Jurkat, Clone E6-1 (cell line): ENCODE results near the gene AKAP6.
"Not testable (repeated sequence)": the region's sequence is repeated elsewhere in the genome, so short reads cannot be mapped to it uniquely, and the experiment has no call there.

Experiments used
- DNase-seq: peaks from one replicate; pipeline ENCODE4 v3.0.0-alpha.2; 2011; ENCODE audit warnings: low read depth, low spot score
- H3K4me3 ChIP-seq: 2 replicates; pipeline ENCODE4 v1.5.1; 2011; ENCODE audit warnings: mild to moderate bottlenecking, low read length, control low read depth, moderate library complexity

Gene AKAP6

GRCh38 chr14:32545506-32546210 is 216.6 kb downstream of the AKAP6 start:
- DNase-seq: no peak

GRCh38 chr14:32546246-32546645 is 217.1 kb downstream of the AKAP6 start:
- no peak overlapping the region for H3K4me3 ChIP-seq
- no peak for DNase-seq

More at GRCh38 chr14:32545506-32546210, 216.6 kb downstream of the AKAP6 start:
- H3K4me3 ChIP-seq: no peak overlapping the region

- no peak overlapping the region for H3K4me3 ChIP-seq
- DNase-seq: no peak
These were observed 223.7 kb downstream of the AKAP6 start for GRCh38 chr14:32552766-32553165.

- DNase-seq: no peak
- H3K4me3 ChIP-seq: no peak overlapping the region
These were observed 229.9 kb downstream of the AKAP6 start for GRCh38 chr14:32559048-32559447.

GRCh38 chr14:32559590-32559989 is 230.5 kb downstream of the AKAP6 start:
- no peak overlapping the region for H3K4me3 ChIP-seq
- no peak for DNase-seq

- H3K4me3 ChIP-seq: no peak overlapping the region
- DNase-seq: peak; percentile 57
These were observed 231.2 kb downstream of the AKAP6 start for GRCh38 chr14:32560209-32560857.

GRCh38 chr14:32561520-32561919 is 232.4 kb downstream of the AKAP6 start:
- no peak for DNase-seq
- no peak overlapping the region for H3K4me3 ChIP-seq

- peak; percentile 71 for DNase-seq
- H3K4me3 ChIP-seq: no peak overlapping the region; the same call in 1 of the 2 replicates
These were observed 235.5 kb downstream of the AKAP6 start for GRCh38 chr14:32564596-32564995.

- H3K4me3 ChIP-seq: no peak overlapping the region
- DNase-seq: no peak
These were observed 236.2 kb downstream of the AKAP6 start for GRCh38 chr14:32565256-32565655.

GRCh38 chr14:32567543-32568384 is 238.7 kb downstream of the AKAP6 start:
- no peak for DNase-seq
- no peak overlapping the region for H3K4me3 ChIP-seq

- no peak overlapping the region for H3K4me3 ChIP-seq
- no peak for DNase-seq
These were observed 242.5 kb downstream of the AKAP6 start for GRCh38 chr14:32571551-32571950.

- DNase-seq: no peak
- H3K4me3 ChIP-seq: no peak overlapping the region
These were observed 243.1 kb downstream of the AKAP6 start for GRCh38 chr14:32571995-32572866.

- DNase-seq: no peak
- no peak overlapping the region for H3K4me3 ChIP-seq
These were observed 243.7 kb downstream of the AKAP6 start for GRCh38 chr14:32572867-32573150.

GRCh38 chr14:32574269-32574668 is 245.2 kb downstream of the AKAP6 start:
- DNase-seq: no peak
- no peak overlapping the region for H3K4me3 ChIP-seq

- no peak overlapping the region for H3K4me3 ChIP-seq
- peak; percentile 32 for DNase-seq
These were observed 247.1 kb downstream of the AKAP6 start for GRCh38 chr14:32576088-32576795.

- no peak overlapping the region for H3K4me3 ChIP-seq
- DNase-seq: no peak
These were observed 247.9 kb downstream of the AKAP6 start for GRCh38 chr14:32576977-32577376.

- H3K4me3 ChIP-seq: no peak overlapping the region
- no peak for DNase-seq
These were observed 249.1 kb downstream of the AKAP6 start for GRCh38 chr14:32578181-32578580.

GRCh38 chr14:32583427-32583826 is 254.3 kb downstream of the AKAP6 start:
- not testable (repeated sequence) for H3K4me3 ChIP-seq, DNase-seq

GRCh38 chr14:32584079-32584478 is 255.0 kb downstream of the AKAP6 start:
- no peak overlapping the region for H3K4me3 ChIP-seq
- no peak for DNase-seq
